GM18498 (cell line): ENCODE data around the gene RXRA.

ENCODE experiments used
- ATAC-seq: cut with Tn5 transposase; IDR thresholded peaks from one replicate; pipeline ENCODE4 v1.9.1; 2021; ENCODE audit warnings: mild to moderate bottlenecking, moderate library complexity; ENCODE audit not compliant: unreplicated experiment

The RXRA gene

GRCh38 chr9:134335486-134336220, 9.4 kb downstream of the RXRA start:
- ATAC-seq, result no peak

- ATAC-seq, result no peak
Observed at GRCh38 chr9:134336228-134336627, 10.0 kb downstream of the RXRA start.

- no peak for ATAC-seq
Observed at GRCh38 chr9:134336924-134337323, 10.7 kb downstream of the RXRA start.

GRCh38 chr9:134337469-134337868, 11.2 kb downstream of the RXRA start:
- no peak for ATAC-seq

- no peak for ATAC-seq
Observed at GRCh38 chr9:134338394-134339182, 12.3 kb downstream of the RXRA start.

GRCh38 chr9:134339183-134339806, 13.0 kb downstream of the RXRA start:
- ATAC-seq, result no peak

GRCh38 chr9:134340475-134341160, 14.4 kb downstream of the RXRA start:
- no peak for ATAC-seq

- no peak for ATAC-seq
Observed at GRCh38 chr9:134341306-134341705, 15.1 kb downstream of the RXRA start.

- no peak for ATAC-seq
Observed at GRCh38 chr9:134341929-134342745, 15.9 kb downstream of the RXRA start.

- ATAC-seq, result no peak
Observed at GRCh38 chr9:134342746-134343115, 16.5 kb downstream of the RXRA start.

GRCh38 chr9:134343637-134344036, 17.4 kb downstream of the RXRA start:
- no peak for ATAC-seq

GRCh38 chr9:134344068-134344799, 18.0 kb downstream of the RXRA start:
- no peak for ATAC-seq

- no peak for ATAC-seq
Observed at GRCh38 chr9:134344800-134345310, 18.6 kb downstream of the RXRA start.

- no peak for ATAC-seq
Observed at GRCh38 chr9:134345737-134346136, 19.5 kb downstream of the RXRA start.

- ATAC-seq, result no peak
Observed at GRCh38 chr9:134346151-134346550, 19.9 kb downstream of the RXRA start.

GRCh38 chr9:134346840-134347583, 20.8 kb downstream of the RXRA start:
- no peak for ATAC-seq

- ATAC-seq, result no peak
Observed at GRCh38 chr9:134347996-134348395, 21.7 kb downstream of the RXRA start.

GRCh38 chr9:134348404-134349155, 22.3 kb downstream of the RXRA start:
- no peak for ATAC-seq
